Neuronal stem cell (in vitro differentiated cells): ENCODE data around the gene SEC62.
A peak's percentile ranks its signal among the peaks of the same experiment; 100 is the strongest.

Experiments
- DNase-seq: peaks from one replicate; pipeline ENCODE4 v3.0.0-alpha.2; 2013; ENCODE audit warnings: low spot score
- H2AFZ ChIP-seq: one replicate; pipeline ENCODE4 v1.6.1; 2013; ENCODE audit warnings: mild to moderate bottlenecking, low read length, inconsistent platforms
- H2AK5ac ChIP-seq: 2 replicates; pipeline ENCODE4 v1.6.1; 2013; ENCODE audit warnings: low read depth, mild to moderate bottlenecking, inconsistent platforms, low read length, moderate library complexity, mixed read lengths
- H2BK120ac ChIP-seq: 2 replicates; pipeline ENCODE4 v1.6.1; 2013; ENCODE audit warnings: low read depth, mild to moderate bottlenecking, inconsistent platforms, low read length, moderate library complexity, mixed read lengths
- H2BK12ac ChIP-seq: one replicate; pipeline ENCODE4 v1.6.1; 2013; ENCODE audit warnings: low read length, inconsistent platforms
- H2BK15ac ChIP-seq: 2 replicates; pipeline ENCODE4 v1.6.1; 2013; ENCODE audit warnings: mild to moderate bottlenecking, low read length, inconsistent platforms, mixed read lengths
- H2BK5ac ChIP-seq: one replicate; pipeline ENCODE4 v1.6.1; 2013; ENCODE audit warnings: inconsistent platforms, mild to moderate bottlenecking, low read length, moderate library complexity
- H3K14ac ChIP-seq: one replicate; pipeline ENCODE4 v1.6.1; 2013; ENCODE audit warnings: low read length, inconsistent platforms
- H3K18ac ChIP-seq: 2 replicates; pipeline ENCODE4 v1.6.1; 2013; ENCODE audit warnings: low read length, inconsistent platforms
- H3K23ac ChIP-seq: 2 replicates; pipeline ENCODE4 v1.6.1; 2013; ENCODE audit warnings: low read depth, mild to moderate bottlenecking, mixed read lengths, low read length, inconsistent platforms; ENCODE audit not compliant: poor library complexity
- H3K27ac ChIP-seq: replicated peaks from 3 replicates; pipeline ENCODE4 v1.5.1; 2013; ENCODE audit warnings: low read length, inconsistent platforms
- H3K27me3 ChIP-seq, 3 experiments: 2 replicates each; pipeline ENCODE4 v1.6.1; 2013; ENCODE audit warnings: low read length in 3 of 3, mild to moderate bottlenecking in 2 of 3, inconsistent platforms in 1 of 3, low read depth in 1 of 3, mixed read lengths in 1 of 3, moderate library complexity in 1 of 3; ENCODE audit not compliant: control insufficient read depth in 3 of 3, insufficient read depth in 3 of 3
- H3K36me3 ChIP-seq, 2 donors: replicated peaks in 1 of 2; 2 replicates each; pipeline ENCODE4 v1.6.1; 2013; ENCODE audit warnings: low read length in 2 of 2; ENCODE audit not compliant: control insufficient read depth in 2 of 2, insufficient read depth in 2 of 2
- H3K4ac ChIP-seq: 2 replicates; pipeline ENCODE4 v1.6.1; 2013; ENCODE audit warnings: inconsistent platforms, mild to moderate bottlenecking, low read length, moderate library complexity
- H3K4me1 ChIP-seq, 2 donors: 1 replicate in 1 of 2; 2 replicates in 1 of 2; pipeline ENCODE4 v1.6.1; 2013; ENCODE audit warnings: low read length in 2 of 2, low read depth in 1 of 2; ENCODE audit not compliant: control insufficient read depth in 2 of 2, insufficient read depth in 1 of 2
- H3K4me2 ChIP-seq: one replicate; pipeline ENCODE4 v1.6.1; 2013; ENCODE audit warnings: mild to moderate bottlenecking, low read length, inconsistent platforms; ENCODE audit not compliant: insufficient read depth, poor library complexity, severe bottlenecking
- H3K4me3 ChIP-seq, 2 donors: 2 replicates each; pipeline ENCODE4 v1.5.1; 2013; ENCODE audit warnings: low read length in 2 of 2, mild to moderate bottlenecking in 2 of 2, inconsistent platforms in 1 of 2, moderate library complexity in 1 of 2
- H3K79me1 ChIP-seq: one replicate; pipeline ENCODE4 v1.6.1; 2013; ENCODE audit warnings: low read depth, mild to moderate bottlenecking, inconsistent platforms, low read length, moderate library complexity
- H3K9ac ChIP-seq: one replicate; pipeline ENCODE4 v1.6.1; 2013; ENCODE audit warnings: mild to moderate bottlenecking, low read depth, low read length, inconsistent platforms; ENCODE audit not compliant: poor library complexity
- H3K9me3 ChIP-seq, 2 donors: replicated peaks in 1 of 2; 2 replicates each; pipeline versions ENCODE3 to v1.6.1; 2013; ENCODE audit warnings: low read length in 2 of 2, mild to moderate bottlenecking in 2 of 2, inconsistent platforms in 1 of 2, low read depth in 1 of 2, mixed read lengths in 1 of 2, moderate library complexity in 1 of 2; ENCODE audit not compliant: control insufficient read depth in 2 of 2, insufficient read depth in 1 of 2
- H4K8ac ChIP-seq: one replicate; pipeline ENCODE4 v1.6.1; 2013; ENCODE audit warnings: low read depth, mild to moderate bottlenecking, inconsistent platforms, low read length, moderate library complexity
- H4K91ac ChIP-seq: one replicate; pipeline ENCODE4 v1.6.1; 2013; ENCODE audit warnings: low read length, low read depth, mild to moderate bottlenecking, inconsistent platforms; ENCODE audit not compliant: poor library complexity
- WGBS, 2 donors: extraction: QIAGEN DNeasy Blood & Tissue Kit; methylation state at CpG; one replicate each; pipeline ENCODE4 v1.1.7; 2013; ENCODE audit warnings: missing lambda C conversion rate in 2 of 2, mixed read lengths in 1 of 2; ENCODE audit not compliant: insufficient read length in 2 of 2, insufficient replicate concordance in 1 of 2; ENCODE audit errors: extremely low coverage in 2 of 2; 5-methylcytosine and 5-hydroxymethylcytosine counted together

The SEC62 gene

DNA sequence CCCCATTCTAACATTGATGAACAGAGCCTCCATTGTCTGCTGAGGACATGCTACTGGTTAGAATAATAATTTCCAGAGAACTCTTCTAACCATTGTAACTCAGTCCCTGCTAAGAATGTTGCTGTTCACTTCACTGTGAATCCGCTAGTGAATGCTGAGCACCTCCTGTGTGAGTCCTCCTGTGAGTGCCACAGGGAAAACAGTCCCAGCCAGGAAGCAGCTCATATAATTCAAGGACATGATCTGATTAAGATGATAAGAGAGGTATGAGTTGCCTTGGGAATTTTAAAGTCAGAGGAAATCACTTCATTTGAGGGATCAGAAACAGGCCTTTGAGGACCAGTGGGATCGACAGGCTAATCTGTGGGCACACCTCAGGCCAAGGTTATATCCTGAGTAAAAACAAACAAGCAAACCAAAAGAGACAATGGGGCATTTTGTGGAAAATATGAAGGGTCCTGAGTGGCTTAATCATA lies 37.3 kb downstream of the SEC62 start:
- no peaks in the 10 kb centered on the region for H3K79me1 ChIP-seq
- no peak overlapping the region for H3K18ac ChIP-seq
- H3K4me3 ChIP-seq: no peak overlapping the region
- no peak overlapping the region for H4K8ac ChIP-seq
- H2AK5ac ChIP-seq: no peak overlapping the region
- H3K36me3 ChIP-seq: no peaks in the 10 kb centered on the region
- no peak overlapping the region for H3K23ac ChIP-seq
- H3K14ac ChIP-seq: no peak overlapping the region
- no peak overlapping the region for H3K27ac ChIP-seq
- WGBS, 2 donors: no CpG with 5 or more reads among the region's 2 CpGs
- H3K4me1 ChIP-seq: no peaks in the 10 kb centered on the region
- no peaks in the 10 kb centered on the region for H3K9me3 ChIP-seq
- no peak overlapping the region for H2BK12ac ChIP-seq
- no peak overlapping the region for H2BK15ac ChIP-seq
- no peak overlapping the region for H2BK5ac ChIP-seq
- H2AFZ ChIP-seq: no peak overlapping the region
- H3K4me2 ChIP-seq: no peak overlapping the region
- H3K27me3 ChIP-seq: no peaks in the 10 kb centered on the region
- H4K91ac ChIP-seq: no peak overlapping the region
- H2BK120ac ChIP-seq: no peak overlapping the region
- no peak for DNase-seq
- H3K9ac ChIP-seq: no peak overlapping the region
- H3K4ac ChIP-seq: no peak overlapping the region

DNA sequence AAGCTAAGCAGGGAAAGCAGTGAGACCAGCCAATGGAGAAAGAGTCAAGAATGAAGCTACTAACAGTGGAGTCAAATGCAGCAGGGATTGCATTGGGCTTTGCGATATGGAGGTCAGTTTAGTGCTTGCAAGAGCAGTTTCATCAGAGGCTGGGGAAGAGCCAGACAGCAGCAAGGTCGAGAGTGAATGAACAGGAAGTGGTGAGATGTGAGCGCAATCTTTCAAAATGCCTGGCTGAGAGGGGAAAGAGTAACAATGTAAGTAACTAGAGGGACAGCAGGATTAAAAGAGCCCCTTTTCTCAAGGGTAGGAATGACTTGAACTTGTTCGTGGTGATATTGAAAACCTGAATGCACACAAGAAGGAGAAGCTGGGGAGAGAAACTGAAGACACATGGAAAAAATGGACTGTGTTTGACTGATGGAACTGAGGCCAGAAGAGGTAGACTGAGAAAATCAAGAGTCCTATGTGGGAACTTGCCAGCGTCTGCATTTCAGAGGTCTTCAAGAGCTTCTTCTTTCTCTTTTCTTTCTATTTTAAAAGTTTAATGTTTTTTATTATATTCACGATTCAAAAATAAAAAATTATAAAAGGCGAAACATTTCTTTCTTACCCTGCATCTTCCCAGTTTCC lies 40.5 kb downstream of the SEC62 start:
- Histone ChIP-seq H2AK5ac (no peak overlapping the region), H3K4me3 (no peak overlapping the region), H3K9ac (no peak overlapping the region), H3K23ac (no peak overlapping the region), H3K36me3 (no peaks in the 10 kb centered on the region), H3K4me2 (no peak overlapping the region), H2BK120ac (no peak overlapping the region), H3K4ac (no peak overlapping the region), H2BK12ac (no peak overlapping the region), H3K4me1 (no peaks in the 10 kb centered on the region), H3K9me3 (no peaks in the 10 kb centered on the region), H3K14ac (no peak overlapping the region), H2BK15ac (no peak overlapping the region), H3K18ac (no peak overlapping the region), H2AFZ (peak overlapping the region; percentile 65), H4K8ac (no peak overlapping the region), H3K27ac (no peak overlapping the region), H3K27me3 (no peaks in the 10 kb centered on the region), H3K79me1 (no peaks in the 10 kb centered on the region), H2BK5ac (no peak overlapping the region), H4K91ac (no peak overlapping the region)
- WGBS, 2 donors: no CpG with 5 or more reads among the region's 7 CpGs
- DNase-seq: no peak

DNA sequence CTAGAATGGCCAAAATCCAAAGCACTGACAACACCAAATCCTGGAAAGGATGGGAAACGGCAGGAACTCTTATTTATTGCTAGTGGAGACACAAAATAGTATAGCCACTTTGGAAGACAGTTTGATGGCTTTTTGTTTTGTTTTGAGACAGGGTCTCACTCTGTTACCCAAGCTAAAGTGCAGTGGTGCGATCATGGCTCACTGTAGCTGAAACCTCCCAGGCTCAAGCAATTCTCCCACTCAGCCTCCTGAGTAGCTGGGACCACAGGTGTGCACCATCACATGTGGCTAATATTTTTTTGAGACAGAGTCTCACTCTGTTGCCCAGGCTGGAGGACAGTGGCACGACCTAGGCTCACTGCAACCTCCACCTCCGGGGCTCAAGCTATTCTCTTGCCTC lies 43.9 kb downstream of the SEC62 start:
- H2BK15ac ChIP-seq: no peak overlapping the region
- no peak overlapping the region for H3K14ac ChIP-seq
- H3K4me2 ChIP-seq: no peak overlapping the region
- no peak overlapping the region for H3K18ac ChIP-seq
- H2BK5ac ChIP-seq: no peak overlapping the region
- H3K9ac ChIP-seq: no peak overlapping the region
- no peak overlapping the region for H3K23ac ChIP-seq
- no peak overlapping the region for H4K91ac ChIP-seq
- H3K79me1 ChIP-seq: no peaks in the 10 kb centered on the region
- H3K27me3 ChIP-seq: no peaks in the 10 kb centered on the region
- H3K9me3 ChIP-seq: no peaks in the 10 kb centered on the region
- no peak for DNase-seq
- no peak overlapping the region for H2AFZ ChIP-seq
- H2BK120ac ChIP-seq: no peak overlapping the region
- WGBS, 2 donors: no CpG with 5 or more reads among the region's 4 CpGs
- H2BK12ac ChIP-seq: no peak overlapping the region
- no peak overlapping the region for H2AK5ac ChIP-seq
- no peak overlapping the region for H3K4me3 ChIP-seq
- H3K4ac ChIP-seq: no peak overlapping the region
- H4K8ac ChIP-seq: no peak overlapping the region
- no peaks in the 10 kb centered on the region for H3K4me1 ChIP-seq
- no peak overlapping the region for H3K27ac ChIP-seq
- H3K36me3 ChIP-seq: no peaks in the 10 kb centered on the region

DNA sequence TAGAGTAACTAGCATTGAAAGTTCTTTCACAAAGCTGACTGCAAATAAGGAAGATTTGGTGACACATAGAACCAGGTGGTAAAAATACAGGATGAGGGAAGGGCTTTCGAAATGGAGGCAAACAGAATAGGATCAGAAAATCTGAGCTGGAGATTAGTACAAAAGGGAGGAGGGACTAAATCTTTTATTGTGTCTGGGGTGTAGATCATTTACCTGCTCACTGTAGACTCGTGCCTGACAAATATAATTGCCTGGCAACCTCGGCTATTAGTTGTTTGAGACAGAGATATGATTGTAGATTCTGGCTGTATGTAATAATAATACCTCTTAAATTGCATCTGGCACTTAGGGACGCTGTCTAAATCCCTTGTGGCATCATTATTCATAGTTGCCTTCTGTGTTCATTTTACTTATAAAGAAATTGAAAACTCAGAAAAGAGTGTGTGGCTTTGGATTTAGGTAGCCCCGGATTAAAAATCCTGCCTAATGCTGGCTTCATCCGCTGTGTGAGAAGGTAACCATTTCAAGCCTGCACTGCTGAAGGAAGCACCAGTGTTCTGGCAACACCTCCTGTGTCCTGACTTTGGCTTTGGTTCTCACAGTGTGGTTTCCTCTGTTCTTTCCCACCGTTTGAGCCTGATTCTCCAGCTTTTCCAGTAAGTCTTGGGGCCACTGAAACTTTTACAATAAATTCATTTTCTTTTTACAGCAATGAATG lies 46.2 kb downstream of the SEC62 start:
- Histone ChIP-seq H4K91ac (no peak overlapping the region), H3K27ac (no peak overlapping the region), H2BK5ac (no peak overlapping the region), H3K9me3 (no peaks in the 10 kb centered on the region), H3K9ac (no peak overlapping the region), H3K4ac (no peak overlapping the region), H3K27me3 (no peaks in the 10 kb centered on the region), H3K4me1 (no peaks in the 10 kb centered on the region), H2BK15ac (no peak overlapping the region), H3K23ac (no peak overlapping the region), H3K79me1 (no peaks in the 10 kb centered on the region), H3K4me3 (no peak overlapping the region), H3K14ac (no peak overlapping the region), H2BK120ac (no peak overlapping the region), H2AK5ac (no peak overlapping the region), H3K4me2 (no peak overlapping the region), H3K36me3 (no peaks in the 10 kb centered on the region), H4K8ac (no peak overlapping the region), H2AFZ (no peak overlapping the region), H3K18ac (no peak overlapping the region), H2BK12ac (no peak overlapping the region)
- WGBS, 2 donors: no CpG with 5 or more reads among the region's 7 CpGs
- DNase-seq: no peak
